ENCODE data around the gene OR2G3.

The OR2G3 gene

GRCh38 chr1:247605286-247605685 is at the start of gene OR2G3:
TSS of gene OR2G3 (plus strand) at chr1:247605586. CDS start at chr1:247605586, 0 bp downstream.
- Histone ChIP-seq H3K4me3 (no peak within 1 kb of the TSS), H3K27ac (no peak within 1 kb of the TSS)
- TF ChIP-seq, protein P1, sequence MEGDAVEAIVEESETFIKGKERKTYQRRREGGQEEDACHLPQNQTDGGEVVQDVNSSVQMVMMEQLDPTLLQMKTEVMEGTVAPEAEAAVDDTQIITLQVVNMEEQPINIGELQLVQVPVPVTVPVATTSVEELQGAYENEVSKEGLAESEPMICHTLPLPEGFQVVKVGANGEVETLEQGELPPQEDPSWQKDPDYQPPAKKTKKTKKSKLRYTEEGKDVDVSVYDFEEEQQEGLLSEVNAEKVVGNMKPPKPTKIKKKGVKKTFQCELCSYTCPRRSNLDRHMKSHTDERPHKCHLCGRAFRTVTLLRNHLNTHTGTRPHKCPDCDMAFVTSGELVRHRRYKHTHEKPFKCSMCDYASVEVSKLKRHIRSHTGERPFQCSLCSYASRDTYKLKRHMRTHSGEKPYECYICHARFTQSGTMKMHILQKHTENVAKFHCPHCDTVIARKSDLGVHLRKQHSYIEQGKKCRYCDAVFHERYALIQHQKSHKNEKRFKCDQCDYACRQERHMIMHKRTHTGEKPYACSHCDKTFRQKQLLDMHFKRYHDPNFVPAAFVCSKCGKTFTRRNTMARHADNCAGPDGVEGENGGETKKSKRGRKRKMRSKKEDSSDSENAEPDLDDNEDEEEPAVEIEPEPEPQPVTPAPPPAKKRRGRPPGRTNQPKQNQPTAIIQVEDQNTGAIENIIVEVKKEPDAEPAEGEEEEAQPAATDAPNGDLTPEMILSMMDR (IDR thresholded peaks at IDR 0.05): no peak
- DNase-seq (ENCODE audit: low spot score): no peak

- no peak for DNase-seq (ENCODE audit: low spot score)
- TF ChIP-seq, protein P1 (IDR thresholded peaks at IDR 0.05): no peak
- Histone ChIP-seq H3K27ac (no peak overlapping the region), H3K4me3 (no peak overlapping the region)
These were observed 47.3 kb upstream of the OR2G3 start for GRCh38 chr1:247557926-247558674.

DNA sequence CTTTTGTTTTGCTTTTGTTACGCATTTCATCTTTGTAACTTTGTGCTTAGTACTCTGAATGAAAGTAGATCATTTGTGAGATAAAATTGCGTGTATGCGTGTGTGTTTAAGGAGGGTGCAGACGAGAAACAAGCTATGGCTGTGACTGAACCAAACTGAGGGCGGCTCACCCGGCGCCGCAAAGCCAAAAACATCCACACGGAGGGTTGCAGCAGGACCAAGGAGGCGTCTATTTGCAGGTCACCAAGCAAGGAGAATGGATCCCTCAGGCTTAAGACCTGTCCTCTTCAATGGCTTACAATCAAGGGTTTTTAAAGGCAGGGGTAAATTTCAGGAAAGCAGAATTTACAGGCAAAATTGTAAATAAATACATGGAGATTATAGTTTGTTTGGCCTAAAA is 43.7 kb upstream of the OR2G3 start:
- DNase-seq (ENCODE audit: low spot score): no peak
- TF ChIP-seq, protein P1 (IDR thresholded peaks at IDR 0.05): no peak
- Histone ChIP-seq H3K27ac (no peak overlapping the region), H3K4me3 (no peak overlapping the region)

DNA sequence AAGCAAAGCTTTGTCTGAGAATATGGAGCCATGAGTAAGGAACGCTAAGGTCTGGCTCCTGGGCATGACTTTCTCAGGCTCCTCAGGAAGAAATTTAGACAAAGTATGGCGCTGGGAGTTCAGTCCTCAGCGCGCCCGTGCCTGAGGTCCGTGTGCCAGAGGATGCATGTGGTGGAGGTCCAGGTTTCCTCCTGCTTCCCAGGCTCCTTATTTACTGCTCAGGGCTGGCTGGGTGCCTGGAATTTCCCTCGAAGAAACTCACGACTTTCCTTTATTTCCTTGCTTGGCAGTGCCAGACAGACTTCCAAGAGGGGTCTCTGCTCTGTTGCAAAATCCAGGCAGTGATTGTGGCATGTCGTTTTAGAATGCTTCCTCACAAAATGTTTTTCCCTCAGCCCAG is 43.2 kb upstream of the OR2G3 start:
- no peak for DNase-seq (ENCODE audit: low spot score)
- no peak overlapping the region for H3K27ac ChIP-seq
- no peak overlapping the region for H3K4me3 ChIP-seq
- TF ChIP-seq, protein P1 (IDR thresholded peaks at IDR 0.05): no peak

- Histone ChIP-seq H3K4me3 (no peak overlapping the region), H3K27ac (no peak overlapping the region)
- no peak for DNase-seq (ENCODE audit: low spot score)
- TF ChIP-seq, protein P1 (IDR thresholded peaks at IDR 0.05): no peak
These were observed 31.1 kb upstream of the OR2G3 start for GRCh38 chr1:247574236-247574635.

DNA sequence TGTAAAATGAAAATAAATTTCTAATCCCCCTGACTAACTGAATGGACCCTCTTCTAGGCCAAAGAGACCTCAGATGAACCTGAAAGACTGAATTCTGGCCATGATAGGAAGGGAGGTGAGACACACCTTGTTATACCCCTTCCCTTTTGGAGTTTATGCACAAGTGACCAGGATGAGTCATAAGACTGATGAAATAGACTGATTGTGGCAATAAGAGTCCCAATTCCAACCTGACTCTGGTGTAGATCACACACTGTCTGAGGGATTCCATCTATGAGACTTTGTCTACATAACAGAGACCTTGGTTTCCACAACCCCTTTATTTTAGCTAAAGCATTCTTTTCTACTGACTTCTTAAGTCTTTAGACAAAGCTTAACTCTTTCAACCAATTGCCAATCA is 30.7 kb upstream of the OR2G3 start:
- no peak overlapping the region for H3K27ac ChIP-seq
- TF ChIP-seq, protein P1 (IDR thresholded peaks at IDR 0.05): no peak
- H3K4me3 ChIP-seq: no peak overlapping the region
- no peak for DNase-seq (ENCODE audit: low spot score)

GRCh38 chr1:247576514-247576913 is 28.9 kb upstream of the OR2G3 start:
- H3K27ac ChIP-seq: no peak overlapping the region
- no peak for DNase-seq (ENCODE audit: low spot score)
- no peak overlapping the region for H3K4me3 ChIP-seq
- TF ChIP-seq, protein P1 (IDR thresholded peaks at IDR 0.05): no peak
